ENCODE data around the gene AKAP9.

DNA sequence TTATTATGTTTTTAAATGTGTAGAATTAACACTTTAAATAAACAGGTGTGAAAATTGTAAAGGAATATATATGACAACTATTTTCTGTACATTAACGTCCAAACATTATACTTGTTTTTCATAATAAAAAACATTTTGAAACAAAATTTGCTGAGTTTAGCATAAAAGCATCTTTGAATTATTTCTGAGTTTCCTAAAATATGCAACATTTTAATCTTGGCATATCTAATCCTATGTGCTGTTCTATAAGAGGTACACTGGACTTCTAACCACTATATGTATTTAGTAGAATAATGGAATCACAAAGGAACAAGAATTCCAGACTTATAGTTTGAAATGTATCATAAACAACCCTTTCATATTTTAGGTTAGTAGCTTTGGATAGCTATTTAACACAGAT, 16.6 kb downstream of the AKAP9 start:
- no peak for TF ChIP-seq CTCF (IDR thresholded peaks at IDR 0.05)
- no peak for TF ChIP-seq POLR2A (IDR thresholded peaks at IDR 0.05)
